EH (cell line): ENCODE measurements around the gene ZNF500.
A peak's percentile ranks its signal among the peaks of the same experiment; 100 is the strongest.

Source experiments
- DNase-seq: peaks from one replicate; pipeline ENCODE4 v3.0.0-alpha.2; 2015; ENCODE audit warnings: low read depth

The ZNF500 gene

GRCh38 chr16:4766875-4767628, at the start of gene ZNF500:
Gene ZNF500, minus strand, starts transcription at chr16:4767162. Its CDS starts 1,184 bp downstream, at chr16:4765978.
- DNase-seq, result peak; percentile 96

GRCh38 chr16:4814542-4815173, 47.7 kb upstream of the ZNF500 start:
- no peak for DNase-seq

- DNase-seq, result no peak
Observed at GRCh38 chr16:4814046-4814445, 47.1 kb upstream of the ZNF500 start.

GRCh38 chr16:4813251-4814003, 46.5 kb upstream of the ZNF500 start:
- no peak for DNase-seq

GRCh38 chr16:4811773-4812172, 44.8 kb upstream of the ZNF500 start:
- no peak for DNase-seq

GRCh38 chr16:4811242-4811641, 44.3 kb upstream of the ZNF500 start:
- no peak for DNase-seq

GRCh38 chr16:4806280-4806679, 39.3 kb upstream of the ZNF500 start:
- DNase-seq, result no peak

GRCh38 chr16:4805231-4805630, 38.3 kb upstream of the ZNF500 start:
- no peak for DNase-seq

GRCh38 chr16:4803898-4804762, 37.2 kb upstream of the ZNF500 start:
- no peak for DNase-seq

- DNase-seq, result no peak
Observed at GRCh38 chr16:4803401-4803844, 36.5 kb upstream of the ZNF500 start.

- peak; percentile 94 for DNase-seq
Observed at GRCh38 chr16:4802659-4803287, 35.8 kb upstream of the ZNF500 start.

- peak; percentile 50 for DNase-seq
Observed at GRCh38 chr16:4801962-4802658, 35.1 kb upstream of the ZNF500 start, which contains the start of gene ROGDI. Gene ROGDI, minus strand, starts transcription at chr16:4802633. Its CDS starts 62 bp downstream, at chr16:4802571.

GRCh38 chr16:4801051-4801961, 34.3 kb upstream of the ZNF500 start:
- no peak for DNase-seq

GRCh38 chr16:4800290-4801041, 33.5 kb upstream of the ZNF500 start:
- no peak for DNase-seq

- no peak for DNase-seq
Observed at GRCh38 chr16:4799171-4799855, 32.4 kb upstream of the ZNF500 start.

GRCh38 chr16:4798456-4798855, 31.5 kb upstream of the ZNF500 start:
- DNase-seq, result no peak

GRCh38 chr16:4797805-4798252, 30.9 kb upstream of the ZNF500 start:
- no peak for DNase-seq
